Bronchial epithelial cell (primary cell): ENCODE measurements around the gene GPC5. TPM values are rescaled to one million over a fixed set of nuclear protein-coding genes. Genes with fewer than 3 reads are reported as not detected.
A peak's percentile ranks its signal among the peaks of the same experiment; 100 is the strongest.

Source experiments
- DNase-seq: peaks from one replicate; pipeline ENCODE4 v3.0.0-alpha.2; 2010; ENCODE audit warnings: low read depth
- FAIRE-seq: peaks from 2 replicates; lab custom pipeline; 2011; peaks lifted over from hg19 to GRCh38; lab: Jason Lieb, UNC
- H3K27me3 ChIP-seq: 2 replicates; pipeline ENCODE4 v1.5.1; 2011; ENCODE audit warnings: low read length; ENCODE audit not compliant: control insufficient read depth, insufficient read depth
- H3K36me3 ChIP-seq: 2 replicates; pipeline ENCODE4 v1.5.1; 2011; ENCODE audit warnings: low read length; ENCODE audit not compliant: control insufficient read depth, insufficient read depth
- H3K4me3 ChIP-seq: 2 replicates; pipeline ENCODE4 v1.5.1; 2011; ENCODE audit warnings: mild to moderate bottlenecking, low read depth, low read length, control low read depth
- CTCF ChIP-seq: IDR thresholded peaks from 2 replicates; pipeline ENCODE4 v1.5.1; 2011; ENCODE audit warnings: mild to moderate bottlenecking, moderate library complexity, low read length, control low read depth, inconsistent platforms; ENCODE audit not compliant: insufficient read depth, severe bottlenecking
- total RNA-seq: library from RNA; depleted of rRNA; stranded (reverse); fragments of >200 nt; gene quantifications from 2 replicates; pipeline ENCODE4 v1.2.1, GENCODE V29; 2014

GPC5 gene
- total RNA-seq, 1 donor from 2014 or later: 1.8 TPM

- FAIRE-seq: no peak
- Histone ChIP-seq H3K36me3 (no peaks in the 10 kb centered on the region), H3K27me3 (no peaks in the 10 kb centered on the region), H3K4me3 (no peak overlapping the region)
- no peak for TF ChIP-seq CTCF
- DNase-seq: peak; percentile 35
Observed at GRCh38 chr13:92602560-92602959, 1204.1 kb downstream of the GPC5 start.

DNA sequence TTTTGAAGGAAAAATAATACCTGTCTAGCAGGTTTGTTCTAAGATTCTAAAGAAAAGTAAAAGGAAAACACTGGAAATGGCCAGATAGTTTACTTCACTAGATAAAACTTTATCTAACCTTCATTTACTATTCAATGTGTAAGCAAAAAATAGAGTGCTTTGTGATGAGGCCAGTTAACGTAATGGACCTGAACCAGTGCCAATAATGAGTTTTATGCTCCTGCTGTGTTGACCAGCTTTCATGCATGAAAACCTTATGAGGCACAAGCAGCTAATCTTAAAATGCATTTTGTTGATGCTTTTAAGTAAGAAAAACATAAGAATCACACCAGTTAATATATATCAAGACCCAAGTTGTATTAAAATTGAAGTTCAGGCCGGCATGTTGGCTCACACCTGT is 1211.0 kb downstream of the GPC5 start:
- DNase-seq (no peak), FAIRE-seq (no peak)
- Histone ChIP-seq H3K4me3 (no peak overlapping the region), H3K27me3 (no peaks in the 10 kb centered on the region), H3K36me3 (no peaks in the 10 kb centered on the region)
- TF ChIP-seq CTCF: no peak

- no peaks in the 10 kb centered on the region for H3K27me3 ChIP-seq
- H3K4me3 ChIP-seq: no peak overlapping the region
- no peaks in the 10 kb centered on the region for H3K36me3 ChIP-seq
- no peak for TF ChIP-seq CTCF
- FAIRE-seq (no peak), DNase-seq (no peak)
Observed at GRCh38 chr13:92612892-92613291, 1214.5 kb downstream of the GPC5 start.

DNA sequence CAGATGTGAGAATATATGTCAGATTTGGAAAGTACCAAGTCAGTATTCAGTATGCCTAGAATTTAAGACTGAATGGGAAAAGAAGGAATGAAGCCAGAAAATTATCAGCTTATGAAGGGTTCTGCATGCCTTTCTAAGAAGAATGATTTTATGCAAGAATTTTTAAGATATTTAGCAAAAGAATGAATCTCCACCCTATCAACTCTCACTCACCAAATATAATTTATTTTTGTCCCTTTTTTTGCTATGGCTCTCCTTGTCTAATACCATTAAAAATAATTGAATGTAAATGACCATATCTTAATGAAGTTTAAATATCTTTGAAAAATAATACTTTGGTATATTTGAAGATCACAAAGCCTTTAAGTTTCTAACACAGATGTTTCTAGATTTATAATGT is 1215.5 kb downstream of the GPC5 start:
- Histone ChIP-seq H3K4me3 (no peak overlapping the region), H3K36me3 (no peaks in the 10 kb centered on the region), H3K27me3 (no peaks in the 10 kb centered on the region)
- no peak for FAIRE-seq
- no peak for DNase-seq
- TF ChIP-seq CTCF: no peak

- no peak overlapping the region for H3K4me3 ChIP-seq
- FAIRE-seq (no peak), DNase-seq (no peak)
- no peak for TF ChIP-seq CTCF
- no peaks in the 10 kb centered on the region for H3K36me3 ChIP-seq
- no peaks in the 10 kb centered on the region for H3K27me3 ChIP-seq
Observed at GRCh38 chr13:92621985-92622384, 1223.6 kb downstream of the GPC5 start.

- DNase-seq: no peak
- TF ChIP-seq CTCF: no peak
- FAIRE-seq: no peak
- Histone ChIP-seq H3K4me3 (no peak overlapping the region), H3K27me3 (no peaks in the 10 kb centered on the region), H3K36me3 (no peaks in the 10 kb centered on the region)
Observed at GRCh38 chr13:92622905-92623304, 1224.5 kb downstream of the GPC5 start.
